Fibroblast of skin of abdomen (primary cell): ENCODE results near the gene CCDC137. TPM values are rescaled to one million over a fixed set of nuclear protein-coding genes. Genes with fewer than 3 reads are reported as not detected.
"Not testable (repeated sequence)": the region's sequence is repeated elsewhere in the genome, so short reads cannot be mapped to it uniquely, and the experiment has no call there.

Experiments used
- DNase-seq: peaks from one replicate; pipeline ENCODE4 v3.0.0-alpha.2; 2013
- polyA plus RNA-seq, 2 experiments: library from polyadenylated mRNA; unstranded; fragments of 120-200 nt; gene quantifications; one replicate each; pipeline ENCODE4 v1.2.1, GENCODE V29; 2013; ENCODE audit not compliant: insufficient read length in 2 of 2

Gene CCDC137, protein sequence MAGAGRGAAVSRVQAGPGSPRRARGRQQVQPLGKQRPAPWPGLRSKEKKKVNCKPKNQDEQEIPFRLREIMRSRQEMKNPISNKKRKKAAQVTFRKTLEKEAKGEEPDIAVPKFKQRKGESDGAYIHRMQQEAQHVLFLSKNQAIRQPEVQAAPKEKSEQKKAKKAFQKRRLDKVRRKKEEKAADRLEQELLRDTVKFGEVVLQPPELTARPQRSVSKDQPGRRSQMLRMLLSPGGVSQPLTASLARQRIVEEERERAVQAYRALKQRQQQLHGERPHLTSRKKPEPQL
- polyA plus RNA-seq (2013, experiment 1 of 2; ENCODE audit: insufficient read length) = 25.3 TPM
- polyA plus RNA-seq (2013, experiment 2 of 2; ENCODE audit: insufficient read length) = 25.3 TPM

DNA sequence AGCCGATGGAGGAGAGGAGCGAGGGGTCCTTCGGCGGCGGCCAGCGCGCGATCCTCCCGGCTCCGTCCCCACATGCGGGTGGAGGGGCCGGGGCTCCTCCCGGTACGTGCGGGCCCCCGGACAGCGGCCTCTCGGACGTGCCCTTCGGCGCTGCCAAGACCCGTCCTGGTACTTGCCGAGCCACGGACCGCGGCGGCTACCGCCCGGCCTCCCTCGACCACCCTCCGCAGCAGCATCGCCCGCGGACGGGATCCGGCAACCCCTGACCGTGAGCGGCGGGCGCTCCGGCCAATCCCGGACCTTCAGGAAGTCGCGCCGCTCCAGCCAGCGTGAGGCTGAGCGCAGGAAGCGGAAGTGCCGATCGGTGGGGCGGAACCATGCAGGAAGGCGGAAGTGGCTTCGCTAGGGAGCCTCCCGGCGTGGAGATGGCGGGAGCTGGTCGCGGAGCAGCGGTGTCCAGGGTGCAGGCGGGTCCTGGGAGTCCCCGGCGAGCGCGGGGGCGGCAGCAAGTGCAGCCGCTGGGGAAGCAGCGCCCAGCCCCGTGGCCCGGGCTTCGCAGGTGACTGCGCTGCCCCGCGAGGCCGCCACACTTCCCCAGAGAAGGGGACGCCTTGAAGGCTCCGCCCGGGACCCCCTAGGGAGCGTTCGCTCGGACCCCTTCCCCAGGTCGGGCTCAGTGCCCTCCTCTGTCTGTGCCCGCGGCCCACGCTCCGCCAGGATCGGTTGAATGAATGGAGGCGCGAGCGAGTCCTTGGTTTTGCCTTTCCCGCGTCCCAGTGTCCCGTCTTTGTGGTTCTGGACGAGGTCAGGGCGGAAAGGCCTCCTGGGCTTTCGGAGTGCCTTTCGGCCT, at the start of gene CCDC137, which contains the start of gene OXLD1:
CCDC137 (plus strand) TSS at position 396 of the 850 bp plus-strand sequence; CDS start at position 426, 30 bp downstream.
OXLD1 (minus strand) TSS at position 264 of the 850 bp plus-strand sequence; CDS start at position 236, 28 bp downstream.
- DNase-seq = peak; percentile 97

DNA sequence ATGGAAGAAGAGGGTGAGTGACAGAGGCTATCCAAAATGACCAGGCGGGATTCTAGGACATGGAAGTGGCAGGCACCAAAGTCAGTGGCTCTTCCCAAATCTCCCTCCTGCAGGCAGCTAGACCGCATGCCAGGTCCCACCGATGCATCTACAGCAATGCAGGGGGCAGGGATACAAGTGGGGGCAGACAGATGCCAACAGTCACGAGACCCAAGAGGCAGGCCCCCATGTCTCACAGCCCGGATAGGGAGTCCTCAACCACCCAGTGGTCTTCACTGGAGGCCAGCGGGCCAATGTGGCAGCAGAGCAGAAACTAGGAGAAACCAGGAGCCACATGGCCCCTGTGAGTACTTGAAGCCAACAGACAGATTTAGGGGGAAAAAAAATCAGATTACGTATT, 49.7 kb upstream of the CCDC137 start:
- DNase-seq = no peak

DNA sequence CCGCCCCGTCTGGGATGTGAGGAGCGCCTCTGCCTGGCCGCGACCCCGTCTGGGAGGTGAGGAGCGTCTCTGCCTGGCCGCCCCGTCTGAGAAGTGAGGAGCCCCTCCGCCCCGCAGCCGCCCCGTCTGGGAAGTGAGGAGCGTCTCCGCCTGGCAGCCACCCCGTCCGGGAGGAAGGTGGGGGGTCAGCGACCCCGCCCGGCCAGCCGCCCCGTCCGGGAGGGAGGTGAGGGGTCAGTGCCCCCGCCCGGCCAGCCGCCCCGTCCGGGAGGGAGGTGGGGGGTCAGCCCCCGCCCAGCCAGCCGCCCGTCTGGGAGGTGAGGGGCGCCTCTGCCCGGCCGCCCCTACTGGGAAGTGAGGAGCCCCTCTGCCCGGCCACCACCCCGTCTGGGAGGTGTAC, 48.2 kb upstream of the CCDC137 start:
- not testable (repeated sequence) for DNase-seq

DNA sequence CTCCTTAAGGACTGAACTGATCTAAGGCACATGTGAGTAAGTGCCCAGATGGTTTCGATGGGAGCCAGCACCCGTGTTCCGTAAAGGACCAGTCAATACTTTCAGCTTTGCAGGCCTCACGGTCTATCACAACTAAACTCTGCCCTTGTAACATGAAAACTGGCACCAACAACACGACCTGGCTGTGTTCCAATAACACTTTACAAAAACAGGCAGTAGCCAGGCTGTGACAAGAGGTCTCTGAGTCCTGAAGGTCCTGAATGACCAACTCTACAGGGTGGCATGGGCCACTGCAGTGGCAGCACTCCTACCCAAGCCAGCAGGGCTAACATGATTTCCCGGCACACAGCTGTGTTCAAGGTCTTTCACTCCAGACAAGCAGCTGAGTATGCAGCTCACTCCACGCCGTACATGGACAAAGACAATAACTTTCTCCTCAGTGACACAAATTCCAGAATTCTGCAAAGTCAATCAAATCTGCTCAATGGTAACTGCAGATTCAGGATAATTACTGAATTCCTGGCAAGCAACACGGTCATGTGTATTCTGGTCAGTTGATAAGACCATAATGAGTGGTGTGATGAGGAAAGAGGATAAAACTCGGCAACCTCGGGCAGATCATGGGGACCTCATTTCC, 44.9 kb upstream of the CCDC137 start:
- DNase-seq = no peak

DNA sequence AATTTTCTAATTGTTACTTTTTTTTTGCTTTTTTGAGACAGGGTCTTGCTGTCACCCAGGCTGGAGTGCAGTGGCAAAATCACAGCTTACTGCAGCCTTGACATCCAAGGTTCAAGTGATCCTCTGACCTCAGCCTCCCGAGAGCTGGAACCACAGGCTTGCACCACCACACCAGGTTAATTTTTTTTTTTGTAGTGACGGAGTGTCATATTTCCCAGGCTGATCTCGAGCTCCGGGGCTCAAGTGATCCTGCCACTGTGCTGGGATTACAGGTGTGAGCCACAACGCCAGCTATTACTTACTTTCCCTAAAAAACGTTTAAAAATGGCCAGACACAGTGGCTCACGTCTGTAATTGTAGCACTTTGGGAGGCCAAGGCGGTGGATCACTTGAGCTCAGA, 36.3 kb upstream of the CCDC137 start:
- no peak for DNase-seq

DNA sequence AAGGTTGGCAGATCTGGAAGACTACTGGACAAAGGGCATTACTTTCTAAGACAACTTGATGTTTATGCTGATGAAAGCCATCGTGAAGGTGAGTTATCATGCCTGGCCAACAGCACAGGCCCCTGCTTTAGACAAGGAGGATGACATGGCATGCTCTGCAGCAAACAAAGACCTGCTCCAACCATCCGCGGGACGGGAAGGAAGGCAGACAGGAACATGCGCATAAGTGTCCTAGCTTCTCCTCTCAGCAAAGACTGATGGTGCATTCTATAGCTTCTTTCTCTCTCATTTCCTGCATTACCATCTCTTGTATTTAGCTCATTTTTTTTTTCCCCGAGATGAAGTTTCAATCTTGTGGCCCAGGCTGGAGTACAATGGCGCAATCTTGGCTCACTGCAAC, 35.1 kb upstream of the CCDC137 start:
- no peak for DNase-seq

DNA sequence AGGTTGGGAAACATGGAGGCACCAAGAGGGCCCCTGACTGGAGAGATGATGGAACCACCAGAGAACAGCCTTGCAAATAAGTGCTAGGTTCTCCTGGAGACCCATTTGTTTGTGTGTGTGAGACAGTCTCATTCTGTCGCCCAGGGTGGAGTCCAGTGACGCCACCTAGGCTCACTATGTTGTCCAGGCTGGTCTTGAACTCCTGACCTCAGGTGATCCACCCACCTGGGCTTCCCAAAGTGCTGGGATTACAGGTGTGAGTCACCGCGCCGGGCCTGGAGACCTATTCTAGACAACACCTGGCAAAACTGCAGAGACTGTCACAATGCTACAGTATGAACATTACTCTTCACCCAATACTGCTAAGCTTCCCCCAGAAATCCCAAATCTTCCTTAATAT, 31.1 kb upstream of the CCDC137 start:
- no peak for DNase-seq

DNA sequence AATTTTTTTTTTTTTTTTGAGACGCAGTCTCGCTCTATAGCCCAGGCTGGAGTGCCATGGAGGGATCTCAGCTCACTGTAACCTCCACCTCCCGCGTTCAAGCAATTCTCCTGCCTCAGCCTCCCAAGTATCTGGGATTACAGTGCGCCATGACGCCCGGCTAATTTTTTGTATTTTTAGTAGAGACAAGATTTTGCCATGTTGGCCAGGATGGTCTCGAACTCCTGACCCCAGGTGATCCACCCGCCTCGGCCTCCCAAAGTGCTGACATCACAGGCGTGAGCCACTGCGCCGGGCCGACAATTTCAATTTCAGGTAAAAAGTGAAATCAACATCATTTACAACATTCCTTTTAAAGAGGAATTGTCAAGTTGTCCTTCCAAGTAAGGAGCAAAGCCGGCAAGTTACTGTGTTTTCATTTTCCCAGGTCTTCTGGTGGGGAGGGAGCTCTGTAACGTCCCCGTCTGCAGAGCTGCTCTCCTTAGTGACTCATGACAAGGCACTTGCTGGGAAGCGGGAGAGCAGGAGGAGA, 30.5 kb upstream of the CCDC137 start:
- no peak for DNase-seq

DNA sequence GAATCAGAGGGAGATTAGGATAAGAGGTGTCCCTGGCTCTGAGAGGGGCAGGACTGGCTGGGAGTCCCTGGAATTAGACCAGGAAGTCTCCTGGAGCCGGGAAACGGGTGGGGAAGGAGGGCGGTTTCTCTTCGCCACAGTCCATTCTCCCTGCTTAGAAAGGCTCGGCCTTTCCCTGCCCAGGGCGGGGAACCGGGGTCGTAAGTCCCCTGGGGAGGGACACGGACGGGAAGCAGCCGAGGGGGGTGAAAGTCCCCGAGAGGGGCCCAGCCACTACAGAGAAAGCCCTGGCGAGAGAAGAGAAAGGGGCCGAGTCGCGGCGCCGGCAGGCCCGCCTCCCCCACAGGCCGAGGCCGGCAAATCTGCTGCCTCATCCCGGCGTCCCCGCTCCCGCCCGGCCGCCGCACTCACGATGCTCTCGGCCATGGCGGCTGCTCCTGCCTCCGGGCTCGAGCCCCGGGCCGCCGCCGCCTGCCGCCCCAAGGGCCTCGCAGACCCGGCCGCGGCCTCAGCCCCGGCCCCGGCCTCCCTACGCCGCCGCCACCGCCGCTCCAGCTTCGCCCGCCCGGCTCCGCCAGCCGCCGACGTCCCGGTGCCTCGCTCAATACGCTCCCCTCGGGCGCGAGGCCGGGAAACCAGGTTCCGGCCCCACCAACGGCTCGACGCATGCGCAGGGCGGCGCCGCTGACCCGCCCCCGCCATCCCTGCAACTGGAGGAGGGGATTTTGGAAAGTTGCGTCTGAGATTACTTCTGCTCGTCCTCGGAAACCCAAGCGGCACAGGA, 29.8 kb upstream of the CCDC137 start, which contains the start of the genes NPLOC4 and TSPAN10:
NPLOC4 (minus strand) TSS at position 608 of the 784 bp plus-strand sequence; CDS start at position 426, 182 bp downstream.
TSPAN10 (plus strand) TSS at position 692 of the 784 bp plus-strand sequence. CDS start 5,217 bp downstream, outside the sequence.
- DNase-seq = peak; percentile 83

DNA sequence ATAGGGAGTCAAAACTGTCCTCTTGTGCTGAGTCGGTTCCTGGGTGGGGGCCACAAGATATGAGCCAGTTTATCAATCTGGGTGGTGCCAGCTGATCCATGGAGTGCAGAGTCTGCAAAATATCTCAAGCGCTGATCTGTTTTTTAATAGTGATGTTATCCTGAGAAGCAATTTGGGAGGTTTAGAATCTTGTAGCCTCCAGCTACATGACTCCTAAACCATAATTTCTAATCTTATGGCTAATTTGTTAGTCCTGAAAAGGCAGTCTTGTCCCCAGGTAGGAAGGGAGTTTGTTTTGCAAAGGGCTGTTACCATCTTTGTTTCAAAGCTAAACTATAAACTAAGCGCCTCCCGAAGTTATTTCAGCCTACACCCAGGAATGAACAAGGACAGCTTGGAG, 27.9 kb upstream of the CCDC137 start:
- DNase-seq = no peak

DNA sequence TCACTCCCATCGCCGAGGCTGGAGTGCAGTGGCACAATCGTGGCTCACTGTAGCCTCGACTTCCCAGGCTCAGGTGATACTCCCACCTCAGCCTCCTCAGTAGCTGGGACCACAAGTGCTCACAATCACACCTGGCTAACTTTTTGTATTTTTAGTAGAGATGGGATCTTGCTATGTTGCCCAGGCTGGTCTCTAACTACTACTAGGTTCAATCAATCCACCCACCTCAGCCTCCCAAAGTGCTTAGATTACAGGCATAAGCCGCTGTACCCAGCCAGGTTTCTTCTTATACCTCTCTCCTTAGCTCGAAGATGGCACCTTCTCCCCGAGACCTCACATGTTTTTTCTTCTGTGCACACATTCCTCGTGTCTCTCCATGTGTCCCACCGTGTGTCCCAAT, 26.5 kb upstream of the CCDC137 start:
- no peak for DNase-seq

DNA sequence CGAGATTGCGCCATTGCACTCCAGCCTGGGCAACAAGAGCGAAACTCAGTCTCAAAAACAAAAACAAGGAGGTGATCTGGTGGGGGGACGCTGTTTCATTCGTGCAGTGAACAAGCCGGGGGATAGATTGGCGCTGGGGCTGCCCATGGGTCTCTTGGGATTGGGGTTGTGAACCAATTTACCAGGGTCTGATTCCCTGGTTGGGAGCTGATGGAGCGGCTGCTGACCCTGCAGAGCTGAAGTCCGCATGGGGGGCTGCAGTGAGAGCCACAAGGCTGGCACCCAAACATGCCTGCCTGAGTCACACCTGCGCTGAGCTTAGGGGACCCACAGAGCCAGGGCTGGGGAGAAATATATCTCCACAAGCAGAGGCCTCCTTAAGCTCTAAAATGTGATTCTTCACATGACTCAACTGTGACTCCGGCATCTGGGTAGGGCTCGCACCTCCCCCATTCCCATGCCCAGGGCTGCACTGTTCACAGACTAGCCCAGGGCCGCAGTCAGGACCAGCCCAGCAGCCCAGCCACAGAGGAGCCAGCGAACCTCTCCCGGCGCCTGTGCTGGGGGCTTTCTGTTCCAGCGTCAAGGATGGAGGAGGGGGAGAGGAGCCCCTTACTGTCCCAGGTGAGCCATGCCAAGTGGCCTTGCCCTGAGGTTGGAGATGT, 24.6 kb upstream of the CCDC137 start:
- DNase-seq = peak; percentile 73

DNA sequence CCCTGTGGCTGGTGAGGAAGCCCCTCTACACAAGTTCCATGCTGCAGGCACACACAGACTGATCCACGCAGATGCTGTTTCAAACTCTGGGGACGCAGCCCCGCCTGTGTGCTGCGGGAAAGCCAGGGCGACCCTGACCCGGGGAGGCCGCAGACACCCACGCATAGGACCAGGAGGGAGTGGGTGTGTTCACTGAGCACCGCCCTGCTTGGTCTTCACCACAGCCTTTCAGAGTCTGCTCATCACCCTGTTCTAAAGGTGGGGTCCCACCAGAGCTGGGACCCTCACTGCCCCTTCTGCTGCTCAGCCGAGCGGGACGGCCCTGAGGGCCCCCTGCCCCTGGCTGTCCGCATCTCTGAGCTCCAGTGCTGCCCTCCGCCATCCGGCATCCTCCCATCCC, 22.0 kb upstream of the CCDC137 start:
- DNase-seq = no peak

DNA sequence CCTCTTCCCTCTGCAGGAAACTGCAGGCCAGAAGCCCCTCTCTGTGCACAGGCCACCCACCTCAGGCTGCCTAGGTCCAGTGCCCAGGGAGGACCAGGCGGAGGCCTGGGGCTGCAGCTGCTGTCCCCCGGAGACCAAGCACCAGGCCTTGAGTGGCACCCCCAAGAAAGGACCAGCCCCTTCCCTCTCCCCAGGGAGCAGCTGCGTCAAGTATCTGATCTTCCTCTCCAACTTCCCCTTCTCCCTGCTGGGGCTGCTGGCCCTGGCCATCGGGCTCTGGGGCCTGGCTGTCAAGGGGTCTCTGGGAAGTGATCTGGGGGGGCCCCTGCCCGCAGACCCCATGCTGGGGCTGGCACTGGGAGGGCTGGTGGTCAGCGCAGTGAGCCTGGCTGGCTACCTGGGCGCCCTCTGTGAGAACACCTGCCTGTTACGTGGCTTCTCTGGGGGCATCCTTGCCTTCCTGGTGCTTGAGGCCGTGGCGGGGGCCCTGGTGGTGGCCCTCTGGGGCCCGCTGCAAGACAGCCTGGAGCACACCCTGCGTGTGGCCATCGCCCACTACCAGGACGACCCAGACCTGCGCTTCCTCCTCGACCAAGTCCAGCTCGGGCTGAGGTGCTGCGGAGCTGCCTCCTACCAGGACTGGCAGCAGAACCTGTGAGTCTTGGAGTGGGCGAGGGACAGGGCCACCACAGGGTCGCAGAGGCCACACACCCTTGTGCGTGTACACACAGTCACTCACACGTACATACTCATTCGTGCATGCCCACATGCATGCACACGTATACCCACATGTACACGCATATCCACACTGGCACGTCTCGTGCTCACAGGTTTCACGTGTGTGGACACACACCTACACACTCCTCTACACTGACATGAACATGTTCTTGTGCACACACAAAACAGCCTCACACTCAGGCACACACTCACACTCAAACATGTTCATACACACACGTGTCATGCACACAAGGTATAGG, 21.3 kb upstream of the CCDC137 start:
- no peak for DNase-seq

DNA sequence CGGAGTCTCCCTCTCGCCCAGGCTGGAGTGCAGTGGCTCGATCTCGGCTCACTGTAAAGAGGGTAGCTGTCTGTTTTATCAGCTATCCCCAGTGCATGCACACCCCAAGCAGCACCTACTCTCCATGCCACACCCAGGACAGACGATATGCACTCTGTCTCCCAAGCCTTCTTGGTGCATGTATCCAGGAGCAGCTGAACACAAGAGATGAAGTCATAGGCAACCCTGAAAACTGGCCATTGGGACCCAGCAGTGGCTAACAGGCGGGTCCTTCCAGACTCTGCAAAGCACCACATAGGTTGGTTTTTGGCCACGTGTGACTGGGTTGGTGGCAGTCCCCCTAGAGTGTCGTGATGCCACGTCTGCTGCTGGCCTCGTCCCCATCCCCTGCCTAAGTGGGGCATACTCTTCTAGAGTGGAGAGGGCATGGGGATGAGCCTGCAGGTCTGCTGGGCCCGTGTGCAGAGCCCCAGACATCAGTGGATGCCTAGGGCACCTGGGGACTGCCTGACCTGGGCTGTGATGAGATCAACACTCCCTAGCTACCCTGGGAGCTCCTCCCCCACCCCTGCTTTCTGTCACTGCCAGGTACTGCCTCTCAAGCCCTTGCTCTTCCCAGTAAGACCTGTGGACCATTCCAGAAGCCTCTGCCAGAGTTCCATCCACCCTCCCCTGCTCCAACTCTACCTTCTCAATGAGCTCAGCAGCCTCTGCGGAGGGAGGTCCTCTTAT, 19.5 kb upstream of the CCDC137 start:
- DNase-seq = no peak

DNA sequence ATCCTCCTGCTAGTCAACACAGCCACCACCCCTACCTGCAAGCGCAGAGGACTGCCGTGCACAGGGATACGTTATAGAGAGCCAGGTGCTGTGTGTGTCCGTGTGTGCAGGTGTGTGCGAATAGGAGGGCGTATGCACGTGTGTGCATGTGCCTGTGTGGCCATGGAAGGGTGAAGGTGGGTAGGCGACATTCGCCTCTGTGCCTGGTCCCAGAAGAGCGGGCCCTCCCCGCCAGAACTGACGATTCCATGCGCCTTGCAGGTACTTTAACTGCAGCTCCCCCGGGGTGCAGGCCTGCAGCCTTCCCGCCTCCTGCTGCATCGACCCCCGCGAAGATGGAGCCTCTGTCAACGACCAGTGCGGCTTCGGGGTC, 18.9 kb upstream of the CCDC137 start:
- no peak for DNase-seq

DNA sequence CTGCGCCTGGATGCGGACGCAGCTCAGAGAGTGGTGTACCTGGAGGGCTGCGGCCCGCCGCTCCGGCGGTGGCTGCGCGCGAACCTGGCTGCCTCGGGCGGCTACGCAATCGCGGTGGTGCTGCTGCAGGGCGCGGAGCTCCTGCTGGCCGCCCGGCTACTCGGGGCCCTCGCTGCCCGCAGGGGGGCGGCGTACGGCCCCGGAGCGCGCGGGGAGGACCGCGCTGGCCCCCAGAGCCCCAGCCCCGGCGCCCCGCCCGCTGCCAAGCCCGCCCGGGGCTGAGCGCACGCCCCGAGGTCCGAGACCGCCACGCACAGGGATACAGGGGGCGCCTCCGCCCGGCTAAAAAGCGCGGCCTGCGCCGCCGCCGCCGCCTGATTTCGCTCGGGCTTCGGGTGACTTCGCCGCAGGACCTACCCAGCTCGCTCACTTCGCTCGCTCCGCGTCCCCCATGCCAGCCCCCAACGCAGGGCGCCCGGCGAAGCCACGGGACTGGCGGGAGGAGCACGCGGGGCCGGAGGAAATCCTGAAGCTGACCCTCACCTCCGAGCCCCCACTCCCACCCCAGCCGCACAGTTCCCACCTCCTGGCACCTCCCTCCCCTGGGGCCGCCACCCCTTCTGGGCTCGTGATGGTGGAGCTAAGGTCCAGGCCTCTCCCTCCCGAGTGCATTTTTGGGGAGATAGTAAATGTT, 18.4 kb upstream of the CCDC137 start:
- no peak for DNase-seq

DNA sequence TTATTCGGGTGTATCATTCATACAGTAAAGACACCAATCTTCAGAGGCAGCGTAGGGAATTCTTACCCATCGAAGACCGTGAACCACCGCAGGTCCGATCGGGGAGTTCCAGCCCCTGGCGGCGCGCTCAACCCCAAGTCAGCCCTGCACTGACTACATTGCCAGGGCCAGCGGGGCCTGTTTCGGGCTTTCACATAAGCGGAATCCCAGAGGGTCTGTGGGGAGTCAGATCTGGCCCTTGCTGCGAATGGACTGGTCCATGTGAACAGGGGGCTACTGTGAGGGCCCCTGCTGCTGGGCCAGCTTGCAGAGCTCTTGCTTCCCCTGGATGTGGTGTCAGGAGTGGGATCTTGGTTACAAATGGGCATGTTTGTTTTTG, 17.8 kb upstream of the CCDC137 start:
- DNase-seq = no peak

DNA sequence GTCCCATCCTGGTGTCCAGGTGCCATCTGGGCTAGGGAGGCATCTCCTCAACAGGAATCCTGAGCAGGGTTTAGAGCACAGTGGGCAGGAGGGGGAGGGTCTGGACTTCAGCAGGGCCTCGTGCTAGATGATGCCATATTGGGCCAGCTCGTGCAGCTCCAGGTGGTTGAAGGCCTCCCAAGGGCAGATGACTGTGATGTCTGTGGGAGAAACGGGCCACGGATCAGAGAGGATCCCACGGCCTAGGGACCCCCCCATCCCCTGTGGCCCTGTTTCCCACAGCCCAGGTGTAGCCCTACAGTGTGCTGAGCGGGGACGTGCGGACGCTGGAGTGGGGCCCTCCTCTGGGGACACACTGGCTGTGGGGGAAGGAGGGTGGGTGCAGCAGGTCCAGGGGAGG, 15.6 kb upstream of the CCDC137 start:
- no peak for DNase-seq
